Measurements from ENCODE around the gene SLC43A2.
A peak's percentile ranks its signal among the peaks of the same experiment; 100 is the strongest.
"Not testable (repeated sequence)": the region's sequence is repeated elsewhere in the genome, so short reads cannot be mapped to it uniquely, and the experiment has no call there.

Gene SLC43A2

DNA sequence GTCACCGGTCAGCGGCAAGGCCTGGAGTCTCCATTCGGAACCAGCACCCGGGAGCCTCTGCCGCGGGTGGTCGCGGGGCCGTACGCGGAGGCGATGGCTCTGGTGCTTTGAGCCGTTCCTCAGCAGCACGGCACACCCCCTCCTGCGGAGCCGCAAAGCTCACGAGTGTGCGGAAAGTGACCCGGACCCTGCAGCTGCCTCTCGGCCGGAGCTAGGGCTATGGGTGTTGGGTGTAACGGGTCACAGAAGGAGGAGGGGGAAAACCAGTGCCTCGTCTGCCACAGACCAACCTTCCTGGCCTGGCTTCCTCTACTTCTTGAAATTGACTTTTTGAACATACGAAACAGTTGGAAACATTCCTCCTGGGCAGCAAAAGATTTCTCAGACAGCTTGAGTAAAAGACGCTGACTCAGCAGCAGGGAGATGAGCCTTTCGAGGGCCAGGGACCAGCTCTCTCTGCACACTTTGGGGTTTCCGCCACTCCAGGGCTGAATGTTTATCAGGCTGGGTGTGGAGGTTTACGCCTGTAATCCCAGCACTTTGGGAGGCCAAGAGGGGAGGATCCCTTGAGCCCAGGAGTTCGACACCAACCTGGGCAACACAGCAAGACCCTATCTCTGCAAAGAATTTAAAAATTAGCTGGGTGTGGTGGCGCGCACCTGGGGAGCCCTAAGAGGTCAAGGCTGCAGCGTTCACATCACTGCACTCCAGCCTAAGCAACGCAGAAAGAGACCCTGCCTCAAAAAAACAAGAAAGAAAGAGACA is 39.6 kb downstream of the SLC43A2 start:
- DNase-seq = no peak

DNA sequence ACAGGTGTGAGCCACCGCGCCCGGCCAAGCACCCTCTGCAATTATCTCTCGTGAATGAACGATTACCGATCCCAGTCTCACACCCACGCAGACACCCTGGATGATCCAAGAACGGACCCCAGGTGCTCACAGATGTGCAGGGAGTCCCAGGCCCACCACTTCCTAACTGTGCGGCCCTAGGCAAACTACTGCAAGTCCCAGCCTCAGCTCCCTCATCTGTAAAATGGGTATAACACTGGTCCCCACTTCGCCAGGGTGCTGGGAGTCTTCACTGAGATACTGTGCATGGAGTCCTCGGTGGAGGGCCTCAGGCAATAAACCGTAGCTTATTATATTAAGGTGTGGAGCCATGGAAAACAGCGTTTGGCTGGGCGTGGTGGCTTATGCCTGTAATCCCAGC is 44.5 kb downstream of the SLC43A2 start:
- DNase-seq = no peak

DNA sequence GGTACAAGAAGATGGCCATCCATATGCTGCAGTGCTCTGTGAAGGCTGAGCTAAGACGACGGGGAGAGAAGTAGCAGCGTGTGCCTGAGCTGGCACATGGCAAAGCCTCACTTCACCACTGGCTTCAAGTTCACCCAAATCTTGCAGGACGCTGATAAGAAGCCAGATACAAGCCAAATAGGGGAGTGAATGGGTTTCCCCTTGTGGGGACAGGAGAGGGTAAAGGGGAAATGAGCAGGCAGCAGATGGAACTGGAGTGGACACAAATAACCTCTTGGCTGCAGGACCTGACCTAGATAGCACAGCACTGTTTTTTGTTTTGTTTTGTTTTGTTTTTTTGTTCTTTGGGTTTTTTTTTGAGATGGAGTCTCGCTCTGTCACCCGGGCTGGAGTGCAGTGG is 45.1 kb downstream of the SLC43A2 start:
- no peak for DNase-seq

DNA sequence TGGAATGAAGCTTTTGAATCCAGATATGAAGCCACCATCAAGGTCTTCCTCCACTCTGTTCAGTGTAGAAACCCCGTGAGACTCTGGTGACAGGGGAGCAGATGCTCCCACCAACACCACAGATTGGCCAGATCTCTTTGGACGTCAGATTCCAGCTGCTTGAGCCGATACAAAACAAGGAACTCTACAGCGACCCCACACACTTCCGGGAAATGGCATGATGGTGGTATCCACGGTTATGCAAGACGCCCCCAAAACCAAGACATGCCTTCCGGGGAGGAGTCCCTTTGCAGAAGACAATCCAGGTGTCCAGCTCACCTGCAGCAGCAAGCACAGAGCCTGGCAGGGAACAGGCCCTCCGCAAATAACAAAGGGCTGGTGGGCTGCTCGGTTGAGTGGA is 46.3 kb downstream of the SLC43A2 start:
- no peak for DNase-seq

DNA sequence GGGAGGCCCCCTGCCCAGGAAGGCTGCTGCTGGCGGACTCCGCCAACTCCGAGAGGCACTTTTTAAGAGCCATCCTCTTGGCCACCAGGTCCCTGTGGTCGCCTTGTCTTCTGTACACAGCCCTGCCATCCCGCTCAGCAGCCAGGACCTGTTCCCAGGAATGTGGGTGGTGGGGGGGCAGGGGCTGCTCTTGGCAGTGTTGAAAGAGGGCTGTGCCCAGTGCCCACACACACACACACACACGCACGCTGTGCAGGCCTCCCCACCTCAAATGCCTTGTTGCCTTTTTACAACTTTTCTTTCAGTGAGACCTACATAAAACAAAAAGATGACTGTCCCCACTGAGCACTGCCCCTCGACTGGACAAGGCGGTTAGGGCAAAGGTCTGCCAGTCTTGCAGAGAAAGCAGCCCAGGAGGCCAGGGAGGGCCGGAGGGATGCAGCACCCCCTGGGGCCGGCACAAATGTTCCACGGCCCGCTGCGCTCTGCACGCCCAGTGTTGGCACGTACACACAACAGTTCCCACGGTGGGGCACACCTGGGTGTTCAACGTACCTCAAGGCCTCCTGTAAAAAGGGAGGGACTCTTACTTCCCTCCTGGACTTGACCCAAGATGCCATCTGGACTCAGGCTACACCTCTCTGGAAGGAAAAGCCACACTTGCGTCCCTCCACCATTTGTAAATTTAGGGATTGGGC is 47.5 kb downstream of the SLC43A2 start:
- DNase-seq = no peak

DNA sequence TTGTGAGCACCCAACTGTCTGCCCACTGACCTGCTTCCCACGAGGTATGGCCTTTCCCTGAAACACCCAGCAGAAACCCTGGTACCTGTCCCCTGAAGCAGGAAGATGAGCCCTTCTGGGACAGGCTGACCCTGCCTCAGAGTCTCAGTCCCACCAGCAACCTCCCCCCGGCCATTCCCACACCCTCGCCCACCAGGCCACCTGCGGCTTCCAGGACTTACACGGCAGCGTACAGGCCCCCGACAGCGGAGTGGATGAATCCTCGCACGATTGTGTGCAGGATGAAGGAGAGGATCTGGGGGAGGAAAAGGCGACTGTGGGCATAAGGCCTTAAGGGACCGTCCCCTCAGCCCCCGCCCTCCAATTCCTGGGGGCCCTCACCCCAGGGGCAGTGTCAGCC is 50.6 kb downstream of the SLC43A2 start:
- DNase-seq = no peak

DNA sequence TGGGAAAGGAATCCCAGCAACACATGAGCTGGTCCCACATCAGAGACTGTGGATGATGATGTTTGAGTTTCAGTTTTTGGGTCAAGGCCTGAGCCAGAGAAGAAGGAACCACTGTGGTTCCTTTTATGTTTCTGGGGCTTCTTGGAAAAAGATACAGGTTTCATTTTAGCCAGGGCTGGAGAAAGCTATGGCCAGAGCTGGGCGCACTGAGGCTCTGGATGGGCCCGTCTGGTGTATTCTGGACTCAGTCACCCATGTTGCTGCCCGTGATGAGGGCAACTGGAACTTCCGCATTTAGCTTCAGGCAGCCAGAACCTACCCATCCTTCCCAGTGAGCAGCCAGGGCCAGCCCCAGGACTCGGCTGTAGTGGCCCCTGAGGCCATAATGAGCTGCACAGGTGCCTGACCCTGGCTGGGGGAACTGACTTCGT is 51.0 kb downstream of the SLC43A2 start:
- DNase-seq = no peak

DNA sequence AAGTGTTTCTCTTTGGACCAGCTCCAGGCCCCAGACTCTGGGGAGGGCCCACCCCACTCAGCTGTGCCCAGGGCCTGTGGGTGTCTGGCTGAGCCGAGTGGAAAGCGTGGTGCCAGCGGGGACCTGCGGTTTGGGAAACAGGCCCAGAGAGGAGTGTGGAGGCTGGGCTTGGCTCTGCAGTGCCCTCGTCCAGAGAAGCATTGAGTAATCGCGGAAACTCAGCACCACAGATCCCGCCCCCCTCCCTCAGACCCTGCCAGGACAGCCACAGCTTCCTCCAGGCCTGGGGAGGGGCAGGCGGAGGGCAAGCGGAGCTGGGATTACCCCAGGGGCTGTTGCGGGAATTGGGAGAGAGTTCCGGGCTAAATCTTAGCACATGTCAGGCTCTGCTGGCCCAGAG is 51.5 kb downstream of the SLC43A2 start:
- no peak for DNase-seq

DNA sequence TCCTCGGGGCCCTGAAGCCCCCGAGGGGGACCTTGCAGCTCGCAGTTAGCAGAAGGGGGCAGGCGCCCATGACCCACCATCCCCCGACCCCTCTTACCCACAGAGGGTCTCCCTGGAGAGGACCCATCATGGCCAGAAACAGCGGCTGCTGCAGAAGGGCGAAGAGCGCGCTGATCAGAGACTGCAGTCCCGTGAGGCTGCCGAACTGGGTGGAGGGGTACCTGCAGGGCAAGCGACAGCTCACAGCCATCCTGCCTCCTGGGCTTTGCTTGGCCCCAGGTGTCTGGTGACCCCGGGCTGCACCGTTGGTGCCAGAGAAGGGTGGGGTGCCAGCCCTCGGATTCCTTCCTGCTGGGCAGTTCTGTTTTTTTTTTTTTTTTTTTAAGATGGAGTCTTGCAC is 52.1 kb downstream of the SLC43A2 start:
- DNase-seq = no peak

DNA sequence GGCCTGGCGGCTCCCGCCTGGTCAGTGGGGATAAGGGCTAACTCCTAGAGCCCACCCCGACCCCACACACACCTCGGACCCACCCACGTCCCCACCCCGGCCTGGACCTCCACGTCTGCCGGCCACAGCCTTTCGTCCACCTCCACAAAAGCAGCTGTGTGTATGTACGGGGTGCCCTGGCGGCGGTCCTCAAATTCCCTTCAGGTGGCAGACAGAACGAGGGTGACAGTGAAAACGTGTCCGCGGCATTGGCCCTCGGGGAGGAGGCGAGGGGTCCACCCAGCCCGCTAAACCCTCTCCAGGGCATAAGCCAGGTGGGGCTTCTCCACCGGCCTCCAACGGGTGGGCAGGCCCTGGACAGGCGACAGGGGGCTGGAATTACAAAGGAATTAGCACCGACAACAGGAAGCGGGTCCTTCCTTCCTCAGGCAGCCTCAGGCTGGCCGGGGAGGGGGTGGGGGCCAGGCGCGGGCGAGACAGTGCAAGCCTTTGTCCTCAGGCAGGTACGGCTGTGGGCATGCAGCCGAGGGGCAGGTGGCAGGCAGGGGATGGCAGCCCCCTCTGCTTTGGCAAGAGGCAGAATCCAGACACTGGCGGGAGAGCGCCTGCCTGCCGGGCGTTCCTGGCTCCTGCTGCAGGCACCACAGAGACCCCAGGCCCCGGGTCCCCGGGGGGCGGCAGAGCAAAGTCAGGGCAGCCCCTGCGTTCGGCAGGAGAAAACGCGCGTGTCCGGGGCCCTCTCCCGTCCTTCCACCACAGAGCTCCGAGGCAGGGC is 53.8 kb downstream of the SLC43A2 start:
- DNase-seq = no peak

DNA sequence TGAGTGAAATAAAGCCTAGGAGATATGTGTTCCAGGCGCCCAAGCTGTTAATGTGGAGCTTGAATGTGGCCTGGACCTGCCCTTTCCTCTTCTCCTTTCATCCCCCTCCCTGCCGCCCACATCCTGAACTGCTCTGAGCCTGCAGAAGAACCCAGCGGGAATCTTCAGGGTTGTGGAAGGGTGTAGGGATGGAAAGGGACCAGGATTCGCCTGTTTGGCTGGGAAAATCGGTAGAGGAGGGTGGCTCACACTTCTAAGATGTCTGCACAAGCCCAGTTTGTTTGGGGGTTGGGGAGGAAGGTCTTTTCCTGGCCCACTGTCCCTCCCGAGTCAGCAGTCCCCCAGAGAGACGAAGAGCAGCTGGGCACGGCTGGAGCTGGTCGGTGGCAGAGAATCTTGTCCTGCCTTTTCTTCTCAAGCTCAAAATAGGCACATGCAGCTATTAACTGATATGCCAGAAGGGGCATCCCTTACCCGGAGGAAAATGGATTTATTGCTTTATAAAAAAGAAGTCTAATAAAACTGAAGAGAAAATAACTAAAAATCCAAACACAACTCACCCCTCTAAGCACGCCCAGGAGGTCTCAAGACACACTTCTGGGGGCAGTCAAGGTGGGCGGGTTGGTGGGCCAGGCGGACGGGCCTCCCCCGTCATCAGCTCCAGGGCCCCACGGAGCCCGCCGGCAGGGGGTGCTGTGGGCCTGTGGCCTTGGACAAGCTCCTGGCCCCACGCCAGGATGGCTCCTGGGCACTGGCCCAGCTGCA is 54.5 kb downstream of the SLC43A2 start:
- peak in 3 of 4 experiments; percentile 44 to 51 (median 45) for DNase-seq

DNA sequence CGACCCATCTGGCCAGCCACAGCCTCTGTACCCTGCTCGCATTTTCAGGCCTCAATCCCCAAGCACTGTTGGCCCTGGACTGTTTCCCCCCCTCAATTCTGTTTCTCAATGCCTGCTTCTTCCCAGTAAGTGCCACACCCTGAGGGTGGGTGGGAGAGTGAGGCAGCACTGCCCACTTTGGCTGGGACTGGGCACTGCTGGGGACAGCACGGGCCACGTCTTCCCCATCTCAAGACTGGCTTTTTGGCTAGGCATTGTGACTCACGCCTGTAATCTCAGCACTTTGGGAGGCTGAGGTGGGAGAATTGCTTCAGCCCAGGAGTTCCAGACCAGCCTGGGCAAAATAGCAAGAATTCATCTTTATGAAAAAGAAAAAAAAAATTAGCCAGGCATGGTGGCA is 56.0 kb downstream of the SLC43A2 start:
- DNase-seq = not testable (repeated sequence)

DNA sequence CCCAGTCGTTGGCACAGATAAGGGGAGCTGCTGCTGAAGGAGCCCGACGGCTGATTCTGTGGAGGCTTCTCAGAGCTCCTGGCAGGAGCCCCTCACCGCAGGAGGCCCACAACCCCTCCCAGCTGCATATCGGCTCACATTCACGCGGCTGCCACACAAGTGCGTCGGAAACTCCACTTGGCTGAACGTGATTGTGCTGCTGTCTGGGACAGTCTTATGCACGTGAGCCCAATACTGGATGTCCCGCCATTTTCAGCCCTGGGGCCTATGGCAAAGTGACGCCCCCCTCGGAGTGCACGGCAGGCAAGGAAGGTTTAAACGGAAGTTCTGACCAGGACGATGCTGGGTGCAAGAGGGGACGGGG is 57.3 kb downstream of the SLC43A2 start:
- DNase-seq = no peak

DNA sequence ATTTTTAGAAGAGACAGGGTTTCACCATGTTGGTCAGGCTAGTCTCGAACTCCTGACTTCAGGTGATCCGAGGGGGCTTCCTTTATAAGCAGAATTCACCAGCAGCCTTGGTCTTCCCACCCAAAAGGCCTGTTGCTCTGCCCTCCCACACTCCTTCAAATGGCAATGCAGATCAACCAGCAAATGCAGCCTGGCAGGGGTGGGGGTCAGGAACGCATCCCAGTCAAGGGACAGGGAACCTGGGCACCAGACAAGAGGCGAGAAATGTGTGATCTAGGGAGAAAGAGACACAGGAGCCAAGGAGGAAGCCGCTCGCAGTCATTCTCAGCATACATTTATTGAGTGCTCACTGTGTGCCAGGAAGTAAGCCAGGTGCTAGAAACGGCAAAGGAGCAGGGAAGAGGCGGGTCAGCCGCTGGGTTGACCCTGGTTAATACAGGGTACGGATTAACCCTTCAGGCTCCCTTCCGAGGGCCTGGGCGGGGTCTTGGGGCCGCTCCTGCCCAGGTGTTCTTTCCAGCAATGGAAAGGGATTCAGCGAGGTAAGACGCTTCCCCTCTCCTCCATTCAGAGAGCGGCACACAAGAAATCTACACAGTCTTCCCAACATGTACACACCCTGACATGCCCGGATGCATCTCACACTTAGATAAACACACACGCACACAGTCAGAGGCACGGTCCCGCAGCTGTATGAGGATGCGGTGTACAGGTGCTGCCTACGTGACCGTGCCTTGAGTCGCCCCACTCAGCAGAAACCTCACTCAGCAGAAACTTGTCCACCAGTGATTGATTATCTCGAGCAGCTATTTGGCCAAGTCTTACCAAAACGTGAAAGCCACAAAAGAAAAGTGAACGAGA is 59.5 kb downstream of the SLC43A2 start:
- no peak for DNase-seq

DNA sequence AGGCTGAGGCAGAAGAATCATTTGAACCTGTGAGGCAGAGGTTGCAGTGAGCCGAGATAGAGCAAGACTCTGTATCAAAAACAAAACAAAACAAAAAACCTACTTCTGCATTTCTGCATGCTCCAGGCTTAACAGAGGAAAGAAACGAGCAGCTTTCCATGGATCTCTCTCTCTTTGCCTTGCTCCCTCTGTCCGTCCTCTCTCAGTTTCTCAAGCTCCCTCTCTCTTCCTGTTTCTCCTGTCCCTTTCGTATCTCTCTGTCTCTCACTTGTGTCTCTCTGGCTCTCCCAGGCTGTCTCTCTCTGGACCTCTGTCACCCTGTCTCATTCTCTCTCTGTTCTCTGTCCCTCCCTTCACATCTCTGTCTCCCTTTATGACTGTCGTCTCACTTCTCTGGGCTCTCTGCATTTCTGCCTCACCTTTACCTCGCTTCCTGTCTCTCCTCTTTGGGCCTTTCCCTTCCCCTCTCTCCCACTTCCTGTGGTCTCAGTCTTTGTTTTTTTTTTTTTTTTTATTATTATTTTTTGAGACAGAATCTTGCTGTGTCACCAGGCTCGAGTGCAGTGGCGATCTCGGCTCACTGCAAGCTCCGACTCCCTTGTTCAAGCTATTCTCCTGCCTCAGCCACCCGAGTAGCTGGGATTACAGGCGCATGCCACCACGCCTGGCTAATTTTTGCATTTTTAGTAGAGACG is 62.0 kb downstream of the SLC43A2 start:
- no peak for DNase-seq

DNA sequence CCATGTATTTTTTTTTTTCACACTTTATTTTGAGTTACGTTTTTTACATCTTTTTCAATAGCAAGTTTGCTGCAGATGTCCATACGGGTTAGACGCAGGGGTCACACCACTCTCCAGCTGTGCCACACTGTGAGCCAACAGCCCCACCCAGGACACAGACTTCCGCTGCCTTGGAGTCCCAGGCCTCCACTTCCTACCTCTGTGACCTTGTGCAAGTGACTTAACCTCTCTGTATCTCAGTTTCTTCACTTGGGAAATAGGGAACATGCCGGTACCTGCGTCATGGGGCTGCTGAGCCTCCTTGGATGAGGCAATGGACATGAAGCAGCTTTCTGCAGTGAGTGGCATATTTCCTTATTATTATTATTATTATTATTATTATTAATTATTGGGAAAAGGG is 62.8 kb downstream of the SLC43A2 start:
- DNase-seq = no peak

DNA sequence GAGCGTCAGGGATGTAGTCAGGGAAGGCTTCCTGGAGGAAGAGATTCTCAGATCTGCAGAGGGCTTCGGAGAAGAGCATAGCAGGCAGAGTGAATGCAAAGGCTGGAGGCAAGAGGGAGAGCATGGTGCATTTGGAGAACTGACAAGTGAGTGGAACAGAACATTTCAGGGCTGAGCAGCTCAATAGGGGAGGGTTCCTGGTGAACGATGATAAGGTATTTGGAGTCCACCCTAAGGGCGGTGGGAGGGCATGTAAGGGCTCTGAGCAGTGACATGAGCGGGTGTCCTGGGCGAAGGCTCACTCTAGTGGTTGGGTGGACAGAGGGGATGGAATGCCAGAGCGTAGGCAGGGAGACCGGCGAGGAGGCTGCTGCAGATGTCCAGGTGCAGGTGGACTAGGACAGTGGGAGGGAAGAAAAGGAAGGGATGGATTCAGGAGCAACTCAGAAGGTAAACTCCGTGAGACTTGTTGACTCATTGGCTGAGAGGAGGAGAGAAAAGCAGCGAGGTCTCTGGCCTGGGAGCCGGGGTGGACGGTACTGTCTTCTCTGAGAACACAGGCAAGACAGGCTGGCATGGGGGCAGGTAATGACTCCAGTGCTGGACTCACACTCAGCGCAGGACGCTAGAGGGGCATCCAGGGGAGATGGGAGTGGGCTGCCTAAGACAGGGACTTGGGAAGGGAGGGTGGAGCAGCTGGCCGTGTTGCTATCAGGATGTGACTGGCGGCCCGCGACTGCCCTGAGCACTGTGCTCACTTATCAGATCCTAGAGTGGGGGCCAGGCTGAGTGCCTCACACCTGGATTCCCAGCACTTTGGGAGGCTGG is 64.6 kb downstream of the SLC43A2 start:
- no peak for DNase-seq

DNA sequence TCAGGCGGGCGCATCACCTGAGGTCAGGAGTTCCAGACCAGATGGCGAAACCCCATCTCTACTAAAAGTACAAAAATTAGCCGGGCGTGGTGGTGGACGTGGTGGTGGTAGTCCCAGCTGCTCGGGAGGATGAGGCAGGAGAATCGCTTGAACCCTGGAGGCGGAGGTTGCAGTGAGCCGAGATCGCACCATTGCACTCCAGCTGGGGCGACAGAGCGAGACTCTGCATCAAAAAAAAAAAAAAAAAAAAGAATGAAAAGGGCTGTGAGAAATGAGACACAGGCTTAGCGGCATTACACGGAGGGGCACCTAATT is 65.2 kb downstream of the SLC43A2 start:
- not testable (repeated sequence) for DNase-seq

DNA sequence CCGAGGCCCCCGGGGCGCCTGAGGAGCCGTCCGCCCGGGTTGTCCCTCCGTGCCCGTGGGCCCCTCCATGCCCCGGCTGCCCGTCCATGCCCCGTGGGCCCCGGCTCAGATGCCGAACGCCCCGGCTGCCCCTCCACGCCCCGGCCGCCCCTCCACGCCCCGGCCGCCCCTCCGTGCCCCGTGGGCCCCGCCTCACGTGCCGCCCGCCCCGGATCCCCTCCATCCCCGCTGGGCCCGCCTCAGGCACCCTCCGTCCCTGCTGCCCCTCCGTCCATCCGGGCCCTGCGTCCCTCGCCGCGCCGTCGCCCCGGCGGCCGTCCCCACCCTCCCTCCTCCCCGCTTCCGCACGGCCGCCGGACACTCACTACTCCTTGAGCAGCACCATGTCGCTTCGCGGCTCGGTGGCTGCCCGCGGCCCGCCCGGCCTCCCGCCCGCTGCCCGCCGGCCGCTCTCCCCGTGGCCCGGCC is 66.4 kb downstream of the SLC43A2 start:
- no peak for DNase-seq

DNA sequence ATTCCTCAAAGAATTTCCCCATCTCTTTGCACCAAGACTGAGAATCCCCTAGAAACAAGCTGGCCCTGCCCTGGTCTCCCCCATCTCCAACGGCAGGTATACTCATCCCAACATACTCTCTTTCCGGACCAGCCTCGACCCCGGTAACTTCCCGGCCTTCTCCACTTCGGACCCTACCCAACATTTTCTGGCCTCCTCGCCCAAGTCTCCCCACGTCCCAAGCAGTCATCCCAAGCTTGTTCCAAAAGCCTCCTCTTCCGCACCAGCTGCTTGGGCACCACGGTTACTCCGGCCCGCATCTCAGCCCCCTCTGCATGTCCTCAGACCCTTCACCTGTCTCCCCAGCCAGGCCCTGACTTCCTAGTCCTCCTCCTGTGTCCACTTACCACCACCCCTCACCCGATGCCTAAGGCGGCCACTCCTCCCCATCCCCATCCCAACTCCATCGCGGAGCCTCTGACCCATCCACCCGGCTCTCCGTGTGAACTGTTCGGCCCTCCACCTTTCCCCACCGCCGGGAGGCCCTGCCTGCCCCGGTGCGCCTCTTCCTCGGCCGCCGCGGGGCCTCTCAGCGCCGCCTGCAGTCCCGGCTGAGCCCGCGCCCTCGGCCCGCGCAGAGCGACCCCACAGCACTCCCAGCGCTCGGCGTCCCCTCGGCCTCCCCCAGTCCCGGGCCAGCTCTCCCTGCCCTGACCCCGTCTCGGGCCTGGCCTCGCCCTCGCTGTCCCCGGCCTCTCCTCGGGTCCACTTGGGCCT is 67.0 kb downstream of the SLC43A2 start:
- DNase-seq = peak in 2 of 4 experiments; percentile 17 to 19

Data from activated CD4-positive, CD25-positive, alpha-beta regulatory T cell (primary cell).